ENCODE measurements around the gene FETUB.

Gene FETUB

GRCh38 chr3:186625600-186626042 is 14.6 kb upstream of the FETUB start:
- no peak for DNase-seq (ENCODE audit: low read depth in 1 of 2, low spot score in 1 of 2)
- no peak for TF ChIP-seq REST (IDR thresholded peaks at IDR 0.05; ENCODE audit: insufficient replicate concordance, low read depth)
- TF ChIP-seq CTCF (IDR thresholded peaks at IDR 0.05; ENCODE audit: insufficient read depth, low read length), result no peak
- no peak for TF ChIP-seq POLR2AphosphoS5 (IDR thresholded peaks at IDR 0.05; ENCODE audit: low read depth)
- TF ChIP-seq SPI1 (IDR thresholded peaks at IDR 0.05; ENCODE audit: borderline replicate concordance, low read depth), result no peak
- no peak for TF ChIP-seq GABPA (IDR thresholded peaks at IDR 0.05; ENCODE audit: low read depth)
- H3K27me3 ChIP-seq (ENCODE audit: insufficient read depth, poor library complexity, severe bottlenecking), result peaks cover 5% of the 10 kb centered on the region
- no peak overlapping the region for H3K27ac ChIP-seq (replicated peaks)
- H3K4me3 ChIP-seq (replicated peaks; ENCODE audit: insufficient read depth, low read length), result no peak overlapping the region

GRCh38 chr3:186626254-186626847 is 13.8 kb upstream of the FETUB start:
- no peak for TF ChIP-seq CTCF (IDR thresholded peaks at IDR 0.05; ENCODE audit: insufficient read depth, low read length)
- H3K4me3 ChIP-seq (replicated peaks; ENCODE audit: insufficient read depth, low read length), result no peak overlapping the region
- no peak overlapping the region for H3K27ac ChIP-seq (replicated peaks)
- peaks cover 5% of the 10 kb centered on the region for H3K27me3 ChIP-seq (ENCODE audit: insufficient read depth, poor library complexity, severe bottlenecking)
- DNase-seq (ENCODE audit: low read depth in 1 of 2, low spot score in 1 of 2), result no peak

- DNase-seq (ENCODE audit: low read depth in 1 of 2, low spot score in 1 of 2), result no peak
- TF ChIP-seq REST (IDR thresholded peaks at IDR 0.05; ENCODE audit: insufficient replicate concordance, low read depth), result no peak
- no peak for TF ChIP-seq SPI1 (IDR thresholded peaks at IDR 0.05; ENCODE audit: borderline replicate concordance, low read depth)
- TF ChIP-seq POLR2AphosphoS5 (IDR thresholded peaks at IDR 0.05; ENCODE audit: low read depth), result no peak
- no peak for TF ChIP-seq CTCF (IDR thresholded peaks at IDR 0.05; ENCODE audit: insufficient read depth, low read length)
- no peak for TF ChIP-seq GABPA (IDR thresholded peaks at IDR 0.05; ENCODE audit: low read depth)
- Histone ChIP-seq H3K27ac (replicated peaks) (no peak overlapping the region), H3K27me3 (ENCODE audit: insufficient read depth, poor library complexity, severe bottlenecking) (peaks cover 5% of the 10 kb centered on the region), H3K4me3 (replicated peaks; ENCODE audit: insufficient read depth, low read length) (no peak overlapping the region)
These were observed 12.3 kb upstream of the FETUB start for GRCh38 chr3:186627852-186628414.

GRCh38 chr3:186628756-186629155 is 11.4 kb upstream of the FETUB start:
- H3K4me3 ChIP-seq (replicated peaks; ENCODE audit: insufficient read depth, low read length), result no peak overlapping the region
- TF ChIP-seq CTCF (IDR thresholded peaks at IDR 0.05; ENCODE audit: insufficient read depth, low read length) (no peak), SPI1 (IDR thresholded peaks at IDR 0.05; ENCODE audit: borderline replicate concordance, low read depth) (no peak), POLR2AphosphoS5 (IDR thresholded peaks at IDR 0.05; ENCODE audit: low read depth) (no peak), GABPA (IDR thresholded peaks at IDR 0.05; ENCODE audit: low read depth) (no peak), REST (IDR thresholded peaks at IDR 0.05; ENCODE audit: insufficient replicate concordance, low read depth) (no peak)
- peaks cover 5% of the 10 kb centered on the region for H3K27me3 ChIP-seq (ENCODE audit: insufficient read depth, poor library complexity, severe bottlenecking)
- no peak overlapping the region for H3K27ac ChIP-seq (replicated peaks)
- DNase-seq (ENCODE audit: low read depth in 1 of 2, low spot score in 1 of 2), result no peak
